Gastrocnemius medialis (tissue), 4 donors: ENCODE data around the gene CDCP2.

Experiments used
- CTCF ChIP-seq, 5 experiments: fragments of 450-650 bp in 3 of 5; fragments of 200-600 bp in 2 of 5; sonication (generic) in 2 of 5; IDR thresholded peaks in 4 of 5; conservative IDR thresholded peaks in 1 of 5; 1 replicate in 4 of 5; 2 replicates in 1 of 5; pipeline ENCODE4 v1.5.1; 2016 to 2019; ENCODE audit warnings: antibody characterized with exemption in 5 of 5, mild to moderate bottlenecking in 3 of 5, moderate library complexity in 3 of 5
- POLR2A ChIP-seq, 2 donors: fragments of 450-650 bp; IDR thresholded peaks; one replicate each; pipeline ENCODE4 v1.6.1; 2017; ENCODE audit warnings: antibody characterized with exemption in 2 of 2, mild to moderate bottlenecking in 2 of 2, moderate library complexity in 2 of 2

GRCh38 chr1:54117815-54118563, 34.8 kb downstream of the CDCP2 start:
- TF ChIP-seq CTCF (IDR thresholded peaks at IDR 0.05 in 4 of 5, conservative IDR thresholded peaks at IDR 0.05 in 1 of 5) (no peak), POLR2A (IDR thresholded peaks at IDR 0.05) (no peak)
